ENCODE data around the gene MKS1. TPM values are rescaled to one million over a fixed set of nuclear protein-coding genes. Genes with fewer than 3 reads are reported as not detected.
A peak's percentile ranks its signal among the peaks of the same experiment; 100 is the strongest.

MKS1 gene
- 21.3 and 24.8 TPM in 2 replicates for total RNA-seq (2021)
- long read RNA-seq, transcript MKS1-201 (16 exons, 2,091 nt): minor isoform, 12 of 233 reads
- long read RNA-seq, transcript MKS1-202 (18 exons, 2,397 nt): major isoform, 106 of 233 reads
- long read RNA-seq, partial matches to known transcripts: 24 of 233 reads
- long read RNA-seq, other reads (novel, unspliced or antisense): 88 of 233 reads

GRCh38 chr17:58219007-58219788 is at the start of gene MKS1:
Gene MKS1 (minus strand): TSS chr17:58219255. CDS start chr17:58219230, 25 bp downstream.
- Mint-ChIP-seq H3K4me3 (peak within 1 kb of the TSS; percentile 94 to 97), H3K36me3 (ENCODE audit: insufficient read depth in 1 of 3, low read depth in 3 of 3) (peaks cover 0 to 16% (median 11%) of the 10 kb centered on the region in 3 experiments; a peak in 4 of 7 replicates), H3K4me1 (peaks cover 9 to 13% of the 10 kb centered on the region in 2 experiments), H3K27ac (peak within 1 kb of the TSS; percentile 90 to 92 (median 90)), H3K27me3 (ENCODE audit: low read depth) (peaks cover 12% of the 10 kb centered on the region; the same call in 1 of the 2 replicates), H3K9me3 (no peaks in the 10 kb centered on the region; a peak in 2 of 5 replicates)
- TF ChIP-seq CTCF (conservative IDR thresholded peaks at IDR 0.05): peak; percentile 67
- H2BK20ac ChIP-seq (ENCODE audit: low read depth, low read length, poor library complexity, severe bottlenecking): no peak within 1 kb of the TSS
- H3K23me2 ChIP-seq (ENCODE audit: insufficient read length, low read depth, low read length, poor library complexity, severe bottlenecking): peaks cover 7% of the 10 kb centered on the region
- H3K18ac ChIP-seq (ENCODE audit: insufficient read length, low read depth, low read length): peak within 1 kb of the TSS; percentile 38
- H3K9ac ChIP-seq (ENCODE audit: extremely low read depth, insufficient read length, low read length): peak within 1 kb of the TSS; percentile 47
- no peaks in the 10 kb centered on the region for H4K20me1 ChIP-seq (ENCODE audit: control insufficient read depth, insufficient read depth, insufficient read length)
- H3K14ac ChIP-seq (ENCODE audit: insufficient read depth, low read length): peak within 1 kb of the TSS; percentile 56
- H3K4ac ChIP-seq (ENCODE audit: low read depth, low read length): no peak within 1 kb of the TSS
- H3K56ac ChIP-seq (ENCODE audit: insufficient read length, low read depth, low read length): peak within 1 kb of the TSS; percentile 26
- peak; percentile 99 for DNase-seq
- H2BK120ac ChIP-seq (ENCODE audit: low read depth, low read length, poor library complexity, severe bottlenecking): no peak within 1 kb of the TSS
- no peaks in the 10 kb centered on the region for H3K9me3 ChIP-seq (ENCODE audit: control insufficient read depth, low read depth, low read length)
- no peak within 1 kb of the TSS; the same call in 1 of the 2 replicates for H2BK15ac ChIP-seq (ENCODE audit: low read depth, low read length)
- H2BK5ac ChIP-seq (ENCODE audit: insufficient read length, low read length): no peak within 1 kb of the TSS
- no CpG with 5 or more reads among the region's 56 CpGs for WGBS (ENCODE audit: extremely low coverage, insufficient read length, low lambda C conversion rate)
- no peak within 1 kb of the TSS for H3K23ac ChIP-seq (ENCODE audit: insufficient read length, low read depth, low read length)
- no peak within 1 kb of the TSS for H2BK12ac ChIP-seq (ENCODE audit: insufficient read length, low read depth, low read length)
- H3K4me1 ChIP-seq (ENCODE audit: insufficient read depth, low read length): no peaks in the 10 kb centered on the region
- H3T11ph ChIP-seq (ENCODE audit: low read length): no peak within 1 kb of the TSS
- H2AK5ac ChIP-seq (ENCODE audit: insufficient read length, low read length): no peak within 1 kb of the TSS
- H2AFZ ChIP-seq (ENCODE audit: low read length): no peak within 1 kb of the TSS
- no peaks in the 10 kb centered on the region for H3K79me2 ChIP-seq (ENCODE audit: insufficient read depth, low read length)
- H4K8ac ChIP-seq (replicated peaks; ENCODE audit: insufficient read length, low read depth, low read length): peak within 1 kb of the TSS; percentile 26
- H4K5ac ChIP-seq (ENCODE audit: insufficient read length, low read depth, low read length): peak within 1 kb of the TSS; percentile 81
- H3K4me2 ChIP-seq (ENCODE audit: insufficient read depth, insufficient read length, low read length): peak within 1 kb of the TSS; percentile 94
- H4K91ac ChIP-seq (ENCODE audit: insufficient read length, low read depth, low read length): no peak within 1 kb of the TSS
- no peaks in the 10 kb centered on the region for H3K79me1 ChIP-seq (ENCODE audit: insufficient read depth, low read depth, low read length, poor library complexity, severe bottlenecking)
- H3K27me3 ChIP-seq (ENCODE audit: insufficient read depth, low read length): no peaks in the 10 kb centered on the region
- no peak within 1 kb of the TSS for H3K27ac ChIP-seq (ENCODE audit: insufficient read length, low read depth, low read length)
